Heart left ventricle (tissue), 16 donors: ENCODE data around the gene C6orf15. TPM values are rescaled to one million over a fixed set of nuclear protein-coding genes. Genes with fewer than 3 reads are reported as not detected.
A peak's percentile ranks its signal among the peaks of the same experiment; 100 is the strongest.

Experiments used
- ATAC-seq, 4 donors: fragments of 200-7000 bp; cut with Tn5 transposase; one replicate each; pipeline ENCODE4 v1.9.1; 2020 to 2022; ENCODE audit warnings: moderate library complexity in 4 of 4, mild to moderate bottlenecking in 3 of 4, moderate number of reproducible peaks in 1 of 4
- DNase-seq, 5 donors: peaks; one replicate each; pipeline ENCODE4 v3.0.0-alpha.2; 2020
- H3K27ac ChIP-seq, 12 donors: fragments of 200-600 bp; sonication (generic) in 4 of 12; one replicate each; pipeline versions ENCODE4 v1.5.0 to v1.8.0; 2016 to 2022; ENCODE audit warnings: mild to moderate bottlenecking in 2 of 12
- H3K27me3 ChIP-seq, 9 donors: fragments of 200-600 bp; sonication (generic) in 2 of 9; one replicate each; pipeline versions ENCODE4 v1.5.1 to v1.8.0; 2016 to 2022; ENCODE audit warnings: mild to moderate bottlenecking in 3 of 9
- H3K36me3 ChIP-seq, 9 donors: fragments of 200-600 bp; sonication (generic) in 2 of 9; one replicate each; pipeline versions ENCODE4 v1.5.0 to v1.8.0; 2018 to 2022; ENCODE audit warnings: mild to moderate bottlenecking in 2 of 9
- H3K4me1 ChIP-seq, 12 donors: fragments of 200-600 bp; sonication (generic) in 4 of 12; one replicate each; pipeline versions ENCODE4 v1.5.0 to v1.8.0; 2016 to 2022; ENCODE audit warnings: mild to moderate bottlenecking in 3 of 12
- H3K4me3 ChIP-seq, 12 donors: fragments of 200-600 bp; sonication (generic) in 4 of 12; one replicate each; pipeline versions ENCODE4 v1.5.0 to v1.8.0; 2017 to 2022; ENCODE audit warnings: mild to moderate bottlenecking in 9 of 12, moderate library complexity in 4 of 12
- H3K9me3 ChIP-seq, 12 donors: fragments of 200-600 bp; sonication (generic) in 4 of 12; one replicate each; pipeline versions ENCODE4 v1.5.0 to v1.8.0; 2016 to 2022; ENCODE audit warnings: mild to moderate bottlenecking in 1 of 12
- POLR2A ChIP-seq, 2 donors: fragments of 450-650 bp; IDR thresholded peaks; one replicate each; pipeline ENCODE4 v1.6.1; 2017; ENCODE audit warnings: antibody characterized with exemption in 2 of 2, mild to moderate bottlenecking in 2 of 2, moderate library complexity in 2 of 2
- WGBS, 4 donors: extraction: QIAGEN DNeasy Blood & Tissue Kit in 2 of 4; methylation state at CpG; one replicate each; pipeline versions ENCODE4 v1.1.5 to v1.1.7; 2013 to 2018; 5-methylcytosine and 5-hydroxymethylcytosine counted together
- intact Hi-C, 10 donors: fragments of 100-400 bp; cut with DNase I; formaldehyde crosslinking; loops; one replicate each; pipeline versions ENCODE4 v1.11.1 to v1.14.2; 2022
- polyA plus RNA-seq, 2 donors: library from polyadenylated mRNA; stranded (reverse); fragments of 200-250 nt; gene quantifications; one replicate each; pipeline ENCODE4 v1.2.3, GENCODE V29; 2013
- total RNA-seq, 9 donors: library from RNA; depleted of rRNA in 2 of 9; stranded (reverse); fragments of >200 nt in 2 of 9; fragmentation: NEBNext Ultra II Directional in 3 of 9; extraction: Animal tissue kit (Norgen Biotek cat#: 25700) in 3 of 9; gene quantifications; one replicate each; pipeline versions ENCODE4 v1.1.0 to v1.2.4, GENCODE V29; 2016 to 2023
- TF ChIP-seq, protein P1 (sequence below), 12 donors: fragments of 200-600 bp; sonication (generic) in 4 of 12; IDR thresholded peaks; one replicate each; pipeline versions ENCODE4 v1.5.0 to v1.8.0; 2018 to 2022; ENCODE audit warnings: antibody characterized with exemption in 12 of 12, mild to moderate bottlenecking in 5 of 12
- donor health status: ischemic (EF 13 %, LVEDD 7.1; RV severe dilation, severe dysfunction).
- donor health status: healthy with polysubstance abuse.
- donor health status: DM: no; HTN: yes; CAD: no.
- donor health status: DM: no; HTN: no; CAD: no.
- donor health status: ischemic (EF 25% LVEDD 6.9; RV normal size, moderate dysfunction).
- donor health status: ischemic (EF 25% LVEDD 5.7; RV mildly dilated, moderate dysfunction).
- donor health status: healthy.
- donor health status: DM: yes; HTN: yes; CAD: no.
- donor health status: ischemic (EF 35%, LVEDD 5.7; RV mildly dilated, moderate dysfunction).
- donor health status: nonischemic (EF 11% LVEDD 7.7; RV severe dilation, severe dysfunction).
- donor health status: DM: yes; HTN: yes; CAD: no.
- donor health status: PGD.
- donor health status: ischemic (EF 29% LVEDD 5.4; RV normal size, mild dysfunction).
- donor health status: nonischemic (EF 23%, LVEDD 6.1; RV moderate dilation, normal function).

Gene C6orf15
- total and polyA plus RNA-seq, 11 donors, result not detected

DNA sequence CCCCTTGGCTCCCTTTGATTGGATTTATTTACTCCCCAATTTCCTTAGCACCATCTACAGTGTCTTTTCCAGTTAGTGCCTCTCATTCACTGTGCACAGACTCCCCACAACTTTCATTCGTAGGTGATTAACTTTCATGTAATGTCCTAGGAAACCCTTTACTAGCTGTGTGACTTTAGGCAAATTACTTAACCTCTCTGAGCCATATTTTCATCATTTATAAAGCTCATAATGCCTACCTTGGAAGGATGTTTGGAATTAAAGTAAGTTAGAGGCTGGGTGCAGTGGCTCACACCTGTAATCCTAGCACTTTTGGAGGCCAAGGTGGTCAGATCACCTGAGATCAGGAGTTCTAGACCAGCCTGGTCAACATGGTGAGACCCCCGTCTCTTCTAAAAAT is 20.1 kb downstream of the C6orf15 start:
- no peak for ATAC-seq
- Histone ChIP-seq H3K27ac (peak overlapping the region in 1 of 12 donors; percentile 29), H3K36me3 (no peaks in the 10 kb centered on the region), H3K9me3 (no peaks in the 10 kb centered on the region), H3K4me3 (no peak overlapping the region), H3K4me1 (peaks cover 0 to 22% (median 8%) of the 10 kb centered on the region in 12 donors), H3K27me3 (peaks cover 0 to 1% (median 0%) of the 10 kb centered on the region in 9 donors)
- DNase-seq, result no peak
- intact Hi-C loops, result no loop called here
- TF ChIP-seq, protein P1, sequence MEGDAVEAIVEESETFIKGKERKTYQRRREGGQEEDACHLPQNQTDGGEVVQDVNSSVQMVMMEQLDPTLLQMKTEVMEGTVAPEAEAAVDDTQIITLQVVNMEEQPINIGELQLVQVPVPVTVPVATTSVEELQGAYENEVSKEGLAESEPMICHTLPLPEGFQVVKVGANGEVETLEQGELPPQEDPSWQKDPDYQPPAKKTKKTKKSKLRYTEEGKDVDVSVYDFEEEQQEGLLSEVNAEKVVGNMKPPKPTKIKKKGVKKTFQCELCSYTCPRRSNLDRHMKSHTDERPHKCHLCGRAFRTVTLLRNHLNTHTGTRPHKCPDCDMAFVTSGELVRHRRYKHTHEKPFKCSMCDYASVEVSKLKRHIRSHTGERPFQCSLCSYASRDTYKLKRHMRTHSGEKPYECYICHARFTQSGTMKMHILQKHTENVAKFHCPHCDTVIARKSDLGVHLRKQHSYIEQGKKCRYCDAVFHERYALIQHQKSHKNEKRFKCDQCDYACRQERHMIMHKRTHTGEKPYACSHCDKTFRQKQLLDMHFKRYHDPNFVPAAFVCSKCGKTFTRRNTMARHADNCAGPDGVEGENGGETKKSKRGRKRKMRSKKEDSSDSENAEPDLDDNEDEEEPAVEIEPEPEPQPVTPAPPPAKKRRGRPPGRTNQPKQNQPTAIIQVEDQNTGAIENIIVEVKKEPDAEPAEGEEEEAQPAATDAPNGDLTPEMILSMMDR (IDR thresholded peaks at IDR 0.05), result no peak
- TF ChIP-seq POLR2A (IDR thresholded peaks at IDR 0.05), result no peak
- WGBS, 4 donors, result 92 to 96% (median 94%) methylated on average over 2 of the region's 2 CpGs

DNA sequence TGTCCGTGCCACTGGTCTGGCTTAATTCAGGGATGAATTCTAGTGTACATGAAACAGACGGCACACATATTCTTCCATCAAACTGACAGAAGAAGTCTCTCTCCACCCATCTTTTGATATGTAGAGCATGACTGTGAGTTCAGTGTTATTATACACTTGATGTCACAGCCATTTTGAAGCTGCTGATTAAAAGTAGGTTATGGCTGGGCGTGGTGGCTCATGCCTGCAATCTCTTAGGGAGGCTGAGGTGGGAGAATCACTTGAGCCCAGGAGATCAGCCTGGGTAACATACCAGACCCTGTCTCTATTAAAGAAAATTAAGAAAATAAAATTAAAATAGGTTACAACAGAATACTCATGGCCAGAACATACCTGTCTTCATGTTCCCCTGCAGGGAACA is 20.7 kb downstream of the C6orf15 start:
- no peak for ATAC-seq
- intact Hi-C loops, result no loop called here

GRCh38 chr6:31090973-31091364 is 21.4 kb downstream of the C6orf15 start:
- Histone ChIP-seq H3K27me3 (peaks cover 0 to 6% (median 0%) of the 10 kb centered on the region in 9 donors), H3K27ac (no peak overlapping the region), H3K9me3 (no peaks in the 10 kb centered on the region), H3K4me3 (no peak overlapping the region), H3K36me3 (no peaks in the 10 kb centered on the region), H3K4me1 (peaks cover 0 to 30% (median 12%) of the 10 kb centered on the region in 12 donors)
- intact Hi-C loops, result no loop called here
- no peak for DNase-seq
- no peak for ATAC-seq
- 81 to 95% (median 94%) methylated on average over 6 of the region's 6 CpGs for WGBS, 4 donors
- TF ChIP-seq, protein P1 (IDR thresholded peaks at IDR 0.05), result no peak
- TF ChIP-seq POLR2A (IDR thresholded peaks at IDR 0.05), result no peak

More for the DNA sequence above, 20.7 kb downstream of the C6orf15 start:
- TF ChIP-seq, protein P1 (IDR thresholded peaks at IDR 0.05), result no peak
- TF ChIP-seq POLR2A (IDR thresholded peaks at IDR 0.05), result no peak
- H3K9me3 ChIP-seq, result no peaks in the 10 kb centered on the region
- H3K27me3 ChIP-seq, result peaks cover 0 to 6% (median 0%) of the 10 kb centered on the region in 9 donors
- H3K36me3 ChIP-seq, result no peaks in the 10 kb centered on the region
- H3K27ac ChIP-seq, result no peak overlapping the region
- peaks cover 0 to 27% (median 12%) of the 10 kb centered on the region in 12 donors for H3K4me1 ChIP-seq
- WGBS, 4 donors, result 42 to 52% (median 44%) methylated on average over 3 of the region's 3 CpGs
- H3K4me3 ChIP-seq, result no peak overlapping the region
- no peak for DNase-seq

GRCh38 chr6:31090275-31090972 is 22.0 kb downstream of the C6orf15 start:
- intact Hi-C loops, result no loop called here
- Histone ChIP-seq H3K27me3 (peaks cover 0 to 6% (median 0%) of the 10 kb centered on the region in 9 donors), H3K4me3 (no peak overlapping the region), H3K27ac (no peak overlapping the region), H3K36me3 (no peaks in the 10 kb centered on the region), H3K4me1 (peaks cover 0 to 30% (median 12%) of the 10 kb centered on the region in 12 donors), H3K9me3 (no peaks in the 10 kb centered on the region)
- DNase-seq (no peak), ATAC-seq (no peak)
- whole genome bisulfite sequencing, 4 donors, result 91 to 96% (median 93%) methylated on average over 3 of the region's 3 CpGs
- TF ChIP-seq POLR2A (IDR thresholded peaks at IDR 0.05), result no peak
- TF ChIP-seq, protein P1 (IDR thresholded peaks at IDR 0.05), result no peak
